Colon (tissue), 2 donors: ENCODE data around the gene SLU7.

Experiments
- FAIRE-seq: peaks from 2 replicates; lab custom pipeline; 2012; peaks lifted over from hg19 to GRCh38; lab: Jason Lieb, UNC
- donor health status: control.
- donor health status: control.

Gene SLU7

GRCh38 chr5:160419458-160420330 is 813 bp upstream of the SLU7 start:
- FAIRE-seq: no peak

- FAIRE-seq: no peak
Measured at GRCh38 chr5:160399402-160400353, 19.2 kb downstream of the SLU7 start, which contains the start of gene FAM200C. Gene FAM200C, minus strand, starts transcription at chr5:160400054. Its CDS starts 4,564 bp downstream, at chr5:160395490.

- FAIRE-seq: no peak
Measured at GRCh38 chr5:160398806-160399205, 20.1 kb downstream of the SLU7 start.

- no peak for FAIRE-seq
Measured at GRCh38 chr5:160397492-160397891, 21.4 kb downstream of the SLU7 start.

GRCh38 chr5:160395111-160395510 is 23.8 kb downstream of the SLU7 start:
- no peak for FAIRE-seq

GRCh38 chr5:160390787-160391696 is 27.8 kb downstream of the SLU7 start:
- peak; percentile 62 for FAIRE-seq

- no peak for FAIRE-seq
Measured at GRCh38 chr5:160387445-160387844, 31.4 kb downstream of the SLU7 start.

GRCh38 chr5:160385496-160385895 is 33.4 kb downstream of the SLU7 start:
- FAIRE-seq: no peak

- FAIRE-seq: no peak
Measured at GRCh38 chr5:160384681-160385080, 34.2 kb downstream of the SLU7 start.

GRCh38 chr5:160382346-160382745 is 36.5 kb downstream of the SLU7 start:
- no peak for FAIRE-seq

- no peak for FAIRE-seq
Measured at GRCh38 chr5:160380041-160380440, 38.8 kb downstream of the SLU7 start.

GRCh38 chr5:160379511-160379910 is 39.4 kb downstream of the SLU7 start:
- no peak for FAIRE-seq

- no peak for FAIRE-seq
Measured at GRCh38 chr5:160378330-160378729, 40.6 kb downstream of the SLU7 start.

GRCh38 chr5:160377651-160378050 is 41.2 kb downstream of the SLU7 start:
- FAIRE-seq: no peak

- no peak for FAIRE-seq
Measured at GRCh38 chr5:160376416-160376815, 42.5 kb downstream of the SLU7 start.

- FAIRE-seq: no peak
Measured at GRCh38 chr5:160375701-160376100, 43.2 kb downstream of the SLU7 start.

GRCh38 chr5:160375166-160375565 is 43.7 kb downstream of the SLU7 start:
- no peak for FAIRE-seq

- no peak for FAIRE-seq
Measured at GRCh38 chr5:160371294-160371693, 47.6 kb downstream of the SLU7 start.

- no peak for FAIRE-seq
Measured at GRCh38 chr5:160370713-160371034, 48.2 kb downstream of the SLU7 start.

- no peak for FAIRE-seq
Measured at GRCh38 chr5:160369990-160370712, 48.7 kb downstream of the SLU7 start, which contains the start of gene C1QTNF2. Gene C1QTNF2, minus strand, starts transcription at chr5:160370626. Its CDS starts 15,615 bp downstream, at chr5:160355011.

- no peak for FAIRE-seq
Measured at GRCh38 chr5:160367885-160368284, 51.0 kb downstream of the SLU7 start.
